Subcutaneous abdominal adipose tissue (tissue), 5 donors: Measurements from ENCODE around the gene C3orf85.

Experiments
- H3K27ac ChIP-seq: one replicate; pipeline ENCODE4 v1.7.0; 2013; ENCODE audit warnings: low read depth, mild to moderate bottlenecking, inconsistent platforms, low read length, moderate library complexity
- H3K27me3 ChIP-seq, 5 donors: one replicate each; pipeline ENCODE4 v1.7.0; 2013; ENCODE audit warnings: low read length in 5 of 5, inconsistent platforms in 1 of 5; ENCODE audit not compliant: control insufficient read depth in 5 of 5, insufficient read depth in 4 of 5
- H3K36me3 ChIP-seq, 5 donors: one replicate each; pipeline ENCODE4 v1.7.0; 2013; ENCODE audit warnings: low read length in 5 of 5; ENCODE audit not compliant: control insufficient read depth in 5 of 5, insufficient read depth in 5 of 5
- H3K4me1 ChIP-seq, 5 donors: one replicate each; pipeline ENCODE4 v1.7.0; 2013; ENCODE audit warnings: low read length in 5 of 5, mild to moderate bottlenecking in 3 of 5, moderate library complexity in 1 of 5; ENCODE audit not compliant: control insufficient read depth in 5 of 5, insufficient read depth in 5 of 5
- H3K4me3 ChIP-seq, 5 donors: one replicate each; pipeline ENCODE4 v1.7.0; 2013; ENCODE audit warnings: low read length in 5 of 5, low read depth in 1 of 5
- H3K9ac ChIP-seq, 5 donors: one replicate each; pipeline ENCODE4 v1.7.0; 2013; ENCODE audit warnings: low read length in 5 of 5, mild to moderate bottlenecking in 4 of 5, moderate library complexity in 3 of 5
- H3K9me3 ChIP-seq, 5 donors: one replicate each; pipeline ENCODE4 v1.7.0; 2013; ENCODE audit warnings: low read length in 5 of 5; ENCODE audit not compliant: control insufficient read depth in 5 of 5
- donor health status: healthy.
- donor health status: healthy.
- donor health status: healthy.
- donor health status: healthy.
- donor health status: healthy.

The C3orf85 gene

GRCh38 chr3:109143646-109144045, 7.1 kb downstream of the C3orf85 start:
- peaks cover 0 to 6% (median 0%) of the 10 kb centered on the region in 5 donors for H3K9me3 ChIP-seq
- H3K36me3 ChIP-seq = no peaks in the 10 kb centered on the region
- no peak overlapping the region for H3K4me3 ChIP-seq
- no peaks in the 10 kb centered on the region for H3K4me1 ChIP-seq
- no peak overlapping the region for H3K9ac ChIP-seq
- no peaks in the 10 kb centered on the region for H3K27me3 ChIP-seq
- no peak overlapping the region for H3K27ac ChIP-seq

DNA sequence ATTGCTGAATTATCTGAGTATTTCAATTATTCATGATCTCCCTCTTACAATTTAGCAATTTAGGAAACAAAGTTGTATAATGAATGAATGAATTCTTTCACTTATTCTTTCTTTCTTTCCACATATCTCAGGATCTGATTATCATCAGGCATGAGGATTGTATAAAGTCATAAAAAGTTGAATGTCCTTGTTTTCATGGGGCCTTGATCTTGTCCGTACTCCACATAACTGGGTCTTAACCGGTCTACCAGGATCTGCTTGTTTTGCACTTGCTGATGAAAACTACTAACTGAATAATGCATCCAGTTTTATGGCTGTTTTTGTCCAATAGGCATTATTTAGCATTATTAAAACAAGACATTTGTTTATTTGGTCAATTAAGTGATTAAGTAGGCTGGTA, 12.6 kb downstream of the C3orf85 start:
- Histone ChIP-seq H3K27ac (no peak overlapping the region), H3K9me3 (peaks cover 0 to 6% (median 0%) of the 10 kb centered on the region in 5 donors), H3K27me3 (no peaks in the 10 kb centered on the region), H3K4me1 (no peaks in the 10 kb centered on the region), H3K36me3 (no peaks in the 10 kb centered on the region), H3K9ac (no peak overlapping the region), H3K4me3 (no peak overlapping the region)

DNA sequence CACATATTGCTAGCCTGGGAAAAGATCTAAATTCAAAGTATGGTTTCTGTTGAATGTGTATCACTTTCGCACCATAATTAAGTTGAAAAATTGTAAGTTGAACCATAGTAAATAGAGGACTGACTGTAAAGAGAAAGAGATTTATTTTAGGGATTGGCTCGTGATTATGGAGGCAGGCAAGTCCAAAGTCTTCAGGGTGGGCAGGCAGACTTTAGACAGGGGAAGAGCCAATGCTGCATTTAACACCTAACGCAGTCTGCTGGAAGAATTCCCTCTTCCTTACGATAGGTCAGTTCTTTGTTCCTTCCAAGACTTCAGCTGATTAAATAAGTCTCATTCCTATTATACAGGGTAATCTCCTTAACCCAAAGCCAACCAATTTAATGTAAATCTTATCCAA, 15.8 kb downstream of the C3orf85 start:
- no peak overlapping the region for H3K9ac ChIP-seq
- no peaks in the 10 kb centered on the region for H3K36me3 ChIP-seq
- H3K27ac ChIP-seq = no peak overlapping the region

DNA sequence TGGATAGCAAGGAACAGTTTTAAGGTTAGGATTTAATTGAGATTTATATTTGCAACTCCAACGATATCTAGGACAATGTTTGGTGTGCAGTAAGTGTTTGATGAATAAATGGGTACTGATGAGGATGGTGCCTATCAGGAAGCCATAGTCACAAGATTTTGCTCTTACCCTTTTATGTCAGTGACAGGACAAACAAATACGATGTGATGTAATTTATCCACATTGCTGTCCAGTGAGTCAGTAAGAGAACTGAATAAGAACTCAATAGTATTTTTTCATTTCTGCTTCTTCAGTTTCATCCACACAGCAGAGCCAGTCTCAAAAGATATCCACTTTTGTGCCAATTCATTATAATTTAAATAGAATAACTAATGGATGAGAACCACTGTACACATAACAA, 18.5 kb downstream of the C3orf85 start:
- Histone ChIP-seq H3K4me1 (no peaks in the 10 kb centered on the region), H3K36me3 (no peaks in the 10 kb centered on the region), H3K27me3 (no peaks in the 10 kb centered on the region), H3K9me3 (peaks cover 0 to 6% (median 3%) of the 10 kb centered on the region in 5 donors), H3K9ac (no peak overlapping the region), H3K4me3 (no peak overlapping the region), H3K27ac (no peak overlapping the region)

More for the DNA sequence above, 15.8 kb downstream of the C3orf85 start:
- no peaks in the 10 kb centered on the region for H3K4me1 ChIP-seq
- no peak overlapping the region for H3K4me3 ChIP-seq
- H3K27me3 ChIP-seq = no peaks in the 10 kb centered on the region
- no peaks in the 10 kb centered on the region for H3K9me3 ChIP-seq

GRCh38 chr3:109155828-109156227, 19.3 kb downstream of the C3orf85 start:
- Histone ChIP-seq H3K27me3 (no peaks in the 10 kb centered on the region), H3K27ac (no peak overlapping the region), H3K9ac (no peak overlapping the region), H3K36me3 (no peaks in the 10 kb centered on the region), H3K9me3 (peaks cover 0 to 6% (median 3%) of the 10 kb centered on the region in 5 donors), H3K4me3 (no peak overlapping the region), H3K4me1 (no peaks in the 10 kb centered on the region)

DNA sequence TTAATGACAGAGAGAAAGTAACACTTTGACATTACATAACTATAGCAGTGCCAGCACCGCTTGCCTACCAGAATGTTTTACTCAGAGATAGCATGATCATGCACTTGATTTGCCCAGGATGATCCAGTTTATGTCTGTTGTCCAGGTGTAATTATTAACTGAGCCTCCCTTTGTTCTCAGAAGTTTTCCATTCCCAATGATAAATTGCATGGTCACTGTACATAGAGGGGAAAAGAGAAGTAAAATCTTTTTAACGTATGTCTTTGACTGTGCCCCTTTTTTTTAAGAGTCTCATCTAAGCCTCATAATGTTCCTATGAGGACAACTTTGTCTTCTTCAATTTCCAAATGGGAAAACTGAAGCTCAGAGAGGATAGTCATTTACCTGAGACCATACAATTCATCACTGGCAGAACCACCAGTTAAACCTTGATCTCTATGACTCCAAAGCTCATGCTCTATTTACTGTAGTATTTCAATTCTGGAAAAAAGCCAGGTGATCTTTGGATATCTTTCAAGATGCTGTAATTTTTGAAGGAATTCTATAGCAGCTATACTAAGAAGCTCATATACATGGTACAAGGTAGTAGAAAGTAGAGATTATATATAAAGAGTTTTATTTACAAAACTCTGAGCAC, 25.1 kb downstream of the C3orf85 start:
- H3K36me3 ChIP-seq = no peaks in the 10 kb centered on the region
- no peaks in the 10 kb centered on the region for H3K27me3 ChIP-seq
- H3K9me3 ChIP-seq = peaks cover 0 to 6% (median 3%) of the 10 kb centered on the region in 5 donors
- no peaks in the 10 kb centered on the region for H3K4me1 ChIP-seq
- no peak overlapping the region for H3K4me3 ChIP-seq
- no peak overlapping the region for H3K9ac ChIP-seq
- H3K27ac ChIP-seq = no peak overlapping the region

- Histone ChIP-seq H3K27ac (no peak overlapping the region), H3K4me3 (no peak overlapping the region), H3K36me3 (no peaks in the 10 kb centered on the region), H3K4me1 (no peaks in the 10 kb centered on the region), H3K9ac (no peak overlapping the region), H3K27me3 (no peaks in the 10 kb centered on the region), H3K9me3 (no peaks in the 10 kb centered on the region)
These were observed 29.4 kb downstream of the C3orf85 start for GRCh38 chr3:109165905-109166304.

DNA sequence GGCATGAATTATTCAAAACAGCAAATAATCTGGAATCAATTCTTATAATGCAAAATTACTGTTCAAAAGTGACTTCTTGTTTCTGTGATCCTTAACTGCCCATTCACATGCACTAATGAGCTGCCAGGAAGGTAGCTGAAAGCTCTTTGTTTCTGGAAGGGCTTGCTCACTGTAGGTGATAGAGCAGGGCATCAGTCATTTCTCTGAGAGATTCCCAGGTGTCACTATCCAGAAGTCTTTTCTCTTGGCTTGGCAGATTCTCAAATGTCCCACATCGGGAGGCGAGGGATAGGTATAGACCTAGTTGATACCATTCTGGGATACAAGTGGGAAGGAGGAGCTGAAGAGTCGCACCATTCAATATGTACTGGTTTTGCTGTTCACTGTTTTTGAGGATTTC, 35.0 kb downstream of the C3orf85 start:
- H3K9ac ChIP-seq = no peak overlapping the region
- no peaks in the 10 kb centered on the region for H3K36me3 ChIP-seq
- peaks cover 0 to 4% (median 0%) of the 10 kb centered on the region in 5 donors for H3K9me3 ChIP-seq
- H3K4me3 ChIP-seq = no peak overlapping the region
- no peak overlapping the region for H3K27ac ChIP-seq
- no peaks in the 10 kb centered on the region for H3K4me1 ChIP-seq
- H3K27me3 ChIP-seq = no peaks in the 10 kb centered on the region

DNA sequence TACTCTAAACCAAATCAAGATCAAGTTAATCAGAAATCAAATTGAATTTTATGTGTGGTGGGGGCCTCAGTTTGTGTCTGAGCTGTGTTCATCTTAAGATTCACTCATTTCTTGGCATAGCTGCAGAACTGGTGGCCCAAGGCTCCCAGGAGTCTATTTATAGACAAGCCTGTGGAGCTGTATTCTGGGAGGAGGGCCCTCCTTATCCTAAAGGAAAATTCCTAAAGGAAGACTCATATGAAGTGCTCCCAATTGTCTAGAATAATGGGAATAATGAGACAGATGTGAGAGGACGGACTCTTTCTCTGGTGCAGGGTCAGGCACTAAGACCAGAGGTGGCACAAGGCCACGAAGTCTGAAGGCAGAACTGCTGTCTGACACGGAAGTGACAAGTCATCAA, 38.9 kb downstream of the C3orf85 start:
- Histone ChIP-seq H3K27ac (no peak overlapping the region), H3K36me3 (no peaks in the 10 kb centered on the region), H3K4me1 (no peaks in the 10 kb centered on the region), H3K9ac (no peak overlapping the region), H3K4me3 (no peak overlapping the region), H3K27me3 (no peaks in the 10 kb centered on the region), H3K9me3 (peaks cover 0 to 4% (median 0%) of the 10 kb centered on the region in 5 donors)

- Histone ChIP-seq H3K36me3 (no peaks in the 10 kb centered on the region), H3K9ac (no peak overlapping the region), H3K4me1 (no peaks in the 10 kb centered on the region), H3K9me3 (peaks cover 0 to 4% (median 0%) of the 10 kb centered on the region in 5 donors), H3K27ac (no peak overlapping the region), H3K27me3 (no peaks in the 10 kb centered on the region), H3K4me3 (no peak overlapping the region)
These were observed 40.2 kb downstream of the C3orf85 start for GRCh38 chr3:109176726-109177125.
